HG02610 (cell line): ENCODE data around the gene KPNB1.

ENCODE experiments used
- ATAC-seq: cut with Tn5 transposase; IDR thresholded peaks from one replicate; pipeline ENCODE4 v1.9.1; 2021; ENCODE audit warnings: mild to moderate bottlenecking, moderate library complexity; ENCODE audit not compliant: unreplicated experiment

The KPNB1 gene

GRCh38 chr17:47649153-47649971 is at the start of gene KPNB1:
Gene KPNB1 (plus strand): TSS chr17:47649919. CDS start chr17:47650245, 326 bp downstream.
- peak; percentile 80 for ATAC-seq

- ATAC-seq, result no peak
Observed at GRCh38 chr17:47603830-47604597, 45.7 kb upstream of the KPNB1 start.

- no peak for ATAC-seq
Observed at GRCh38 chr17:47604598-47604927, 45.2 kb upstream of the KPNB1 start.

GRCh38 chr17:47605011-47605410 is 44.7 kb upstream of the KPNB1 start:
- no peak for ATAC-seq

- no peak for ATAC-seq
Observed at GRCh38 chr17:47607481-47607880, 42.2 kb upstream of the KPNB1 start.

- no peak for ATAC-seq
Observed at GRCh38 chr17:47611372-47612350, 38.1 kb upstream of the KPNB1 start.

GRCh38 chr17:47615766-47616424 is 33.8 kb upstream of the KPNB1 start:
- ATAC-seq, result no peak

GRCh38 chr17:47618410-47618809 is 31.3 kb upstream of the KPNB1 start:
- ATAC-seq, result no peak

GRCh38 chr17:47620503-47621245 is 29.0 kb upstream of the KPNB1 start:
- ATAC-seq, result no peak

- no peak for ATAC-seq
Observed at GRCh38 chr17:47621293-47622179, 28.2 kb upstream of the KPNB1 start.

GRCh38 chr17:47622180-47622549 is 27.6 kb upstream of the KPNB1 start:
- no peak for ATAC-seq

GRCh38 chr17:47624727-47625068 is 25.0 kb upstream of the KPNB1 start:
- ATAC-seq, result no peak

- no peak for ATAC-seq
Observed at GRCh38 chr17:47628014-47628566, 21.6 kb upstream of the KPNB1 start.

GRCh38 chr17:47629826-47630225 is 19.9 kb upstream of the KPNB1 start:
- no peak for ATAC-seq

- ATAC-seq, result no peak
Observed at GRCh38 chr17:47630614-47631013, 19.1 kb upstream of the KPNB1 start.

- ATAC-seq, result no peak
Observed at GRCh38 chr17:47632991-47633390, 16.7 kb upstream of the KPNB1 start.

- no peak for ATAC-seq
Observed at GRCh38 chr17:47633996-47634395, 15.7 kb upstream of the KPNB1 start.

- no peak for ATAC-seq
Observed at GRCh38 chr17:47634870-47635269, 14.8 kb upstream of the KPNB1 start.

GRCh38 chr17:47635734-47636133 is 14.0 kb upstream of the KPNB1 start:
- ATAC-seq, result no peak
